PC-3 (cell line): ENCODE data around the gene KIAA0930. TPM values are rescaled to one million over a fixed set of nuclear protein-coding genes. Genes with fewer than 3 reads are reported as not detected.

ENCODE experiments used
- ATAC-seq: fragments of 200-7000 bp; cut with Tn5 transposase; 2 replicates; pipeline ENCODE4 v1.9.1; 2020; ENCODE audit warnings: mild to moderate bottlenecking, moderate library complexity
- BruUV-seq: library from RNA; stranded (reverse); fragments of 400-500 nt; replicated peaks from 2 replicates; lab custom pipeline; 2021; lab: Mats Ljungman, UMichigan
- CTCF ChIA-PET: fragments of 300-600 bp; sonication (Branson Sonifier 250); formaldehyde crosslinking; loops from one replicate; lab custom pipeline; 2022; ENCODE audit warnings: antibody characterized with exemption; lab: Charles Lee
- POLR2A ChIA-PET: fragments of 300-600 bp; sonication (Branson Sonifier 250); formaldehyde crosslinking; loops from one replicate; lab custom pipeline; 2022; ENCODE audit warnings: antibody characterized with exemption; ENCODE audit not compliant: unreplicated experiment; lab: Charles Lee
- DNase-seq: peaks from one replicate; pipeline ENCODE4 v3.0.0-alpha.2; 2015
- H2AFZ ChIP-seq: fragments of 300-600 bp; sonication (generic); 2 replicates; pipeline ENCODE4 v1.6.0; 2016; ENCODE audit warnings: antibody characterized with exemption, low read length
- H3F3A ChIP-seq: fragments of 300-600 bp; sonication (generic); one replicate; pipeline ENCODE4 v1.6.0; 2017; ENCODE audit warnings: antibody characterized with exemption, low read length, control low read depth, mild to moderate bottlenecking; ENCODE audit not compliant: unreplicated experiment
- H3K27ac ChIP-seq: fragments of 300-600 bp; sonication (generic); 2 replicates; pipeline ENCODE4 v1.5.1; 2016; ENCODE audit warnings: mild to moderate bottlenecking, low read length
- H3K27me3 ChIP-seq: fragments of 300-600 bp; sonication (generic); 2 replicates; pipeline ENCODE4 v1.6.1; 2016; ENCODE audit warnings: low read length, mixed read lengths
- H3K36me3 ChIP-seq: fragments of 300-600 bp; sonication (generic); 2 replicates; pipeline ENCODE4 v1.6.1; 2016; ENCODE audit warnings: low read depth, mixed run types, low read length, mixed read lengths
- H3K4me1 ChIP-seq: fragments of 300-600 bp; sonication (generic); 2 replicates; pipeline ENCODE4 v1.5.1; 2016; ENCODE audit warnings: low read length; ENCODE audit not compliant: insufficient read depth
- H3K4me2 ChIP-seq: fragments of 300-600 bp; sonication (generic); 2 replicates; pipeline ENCODE4 v1.6.0; 2016; ENCODE audit warnings: low read length
- H3K4me3 ChIP-seq: fragments of 300-600 bp; sonication (generic); 2 replicates; pipeline ENCODE4 v1.5.1; 2016; ENCODE audit warnings: mild to moderate bottlenecking, low read length, mixed read lengths
- H3K79me2 ChIP-seq: fragments of 300-600 bp; sonication (generic); 2 replicates; pipeline ENCODE4 v1.6.1; 2017; ENCODE audit warnings: low read length, mixed read lengths
- H3K9ac ChIP-seq: fragments of 300-600 bp; sonication (generic); 2 replicates; pipeline ENCODE4 v1.6.0; 2016; ENCODE audit warnings: mild to moderate bottlenecking, low read length
- H3K9me2 ChIP-seq: fragments of 300-600 bp; sonication (generic); replicated peaks from 2 replicates; pipeline ENCODE4 v1.6.1; 2016; ENCODE audit warnings: mixed run types, low read length, mixed read lengths
- H3K9me3 ChIP-seq: fragments of 300-600 bp; sonication (generic); 2 replicates; pipeline ENCODE4 v1.6.1; 2016; ENCODE audit warnings: low read length, mixed read lengths
- H4K20me1 ChIP-seq: fragments of 300-600 bp; sonication (generic); 2 replicates; pipeline ENCODE4 v1.6.1; 2016; ENCODE audit warnings: low read length, mixed read lengths
- EZH2 ChIP-seq: fragments of 300-600 bp; sonication (generic); IDR thresholded peaks from one replicate; pipeline ENCODE4 v1.6.1; 2017; ENCODE audit warnings: antibody characterized with exemption, mild to moderate bottlenecking, low read length; ENCODE audit not compliant: unreplicated experiment
- EZH2phosphoT487 ChIP-seq: fragments of 300-600 bp; sonication (generic); IDR thresholded peaks from 2 replicates; pipeline ENCODE4 v1.6.1; 2018; ENCODE audit warnings: mild to moderate bottlenecking, antibody characterized with exemption, low read length, borderline replicate concordance
- intact Hi-C: fragments of 100-400 bp; cut with micrococcal nuclease; formaldehyde crosslinking; loops from 2 replicates; pipeline ENCODE4 v1.9.0; 2023
- total RNA-seq: library from RNA; depleted of rRNA; stranded (reverse); fragments of >200 nt; gene quantifications from 2 replicates; pipeline ENCODE4 v1.2.3, GENCODE V29; 2014
- TF ChIP-seq, protein P1 (sequence below): fragments of 300-600 bp; sonication (generic); conservative IDR thresholded peaks from 2 replicates; pipeline ENCODE4 v1.5.1; 2017; ENCODE audit warnings: antibody characterized with exemption, low read depth, mild to moderate bottlenecking, low read length

The KIAA0930 gene
- total RNA-seq, 1 experiment from 2014 or later, result 29.8 TPM

DNA sequence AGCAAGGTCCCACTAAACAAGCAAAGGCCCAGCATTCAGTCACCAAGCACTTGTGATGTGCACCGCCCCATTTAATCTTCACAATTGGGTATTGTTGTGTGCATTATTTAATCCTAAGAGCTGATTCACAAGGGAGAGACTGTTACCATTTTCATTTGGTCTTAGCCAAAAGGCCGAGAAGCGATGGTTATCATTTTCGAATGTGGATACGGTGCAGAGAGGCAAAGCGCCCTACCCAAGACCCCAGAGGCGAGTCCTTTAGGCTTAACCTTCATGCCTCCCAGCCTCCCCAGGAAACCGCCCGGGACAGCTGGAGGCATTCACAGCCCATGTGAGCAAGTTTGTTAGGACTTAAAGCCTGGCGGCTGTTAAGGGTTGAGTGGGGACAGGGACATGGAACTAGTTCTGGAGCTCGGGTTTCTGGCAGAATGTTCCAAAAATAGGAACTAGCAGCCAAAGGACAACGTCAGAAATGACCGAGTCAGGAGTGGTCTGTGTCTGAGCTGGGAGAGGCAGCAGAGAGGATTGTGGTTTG lies 31.0 kb upstream of the KIAA0930 start:
- H3K4me1 ChIP-seq, result peaks cover 6% of the 10 kb centered on the region
- ATAC-seq, result no peak
- no peaks in the 10 kb centered on the region for H3F3A ChIP-seq
- no peak overlapping the region for H3K4me2 ChIP-seq
- H3K9me2 ChIP-seq, result no peaks in the 10 kb centered on the region
- no peak overlapping the region for H3K9ac ChIP-seq
- H4K20me1 ChIP-seq, result no peaks in the 10 kb centered on the region
- ChIA-PET CTCF (no interaction called here), POLR2A (no interaction called here)
- H3K9me3 ChIP-seq, result no peaks in the 10 kb centered on the region
- BruUV-seq, result no TSS peak
- intact Hi-C loops, result no loop called here
- H3K27ac ChIP-seq, result no peak overlapping the region
- TF ChIP-seq EZH2 (no peak), EZH2phosphoT487 (no peak)
- TF ChIP-seq, protein P1, sequence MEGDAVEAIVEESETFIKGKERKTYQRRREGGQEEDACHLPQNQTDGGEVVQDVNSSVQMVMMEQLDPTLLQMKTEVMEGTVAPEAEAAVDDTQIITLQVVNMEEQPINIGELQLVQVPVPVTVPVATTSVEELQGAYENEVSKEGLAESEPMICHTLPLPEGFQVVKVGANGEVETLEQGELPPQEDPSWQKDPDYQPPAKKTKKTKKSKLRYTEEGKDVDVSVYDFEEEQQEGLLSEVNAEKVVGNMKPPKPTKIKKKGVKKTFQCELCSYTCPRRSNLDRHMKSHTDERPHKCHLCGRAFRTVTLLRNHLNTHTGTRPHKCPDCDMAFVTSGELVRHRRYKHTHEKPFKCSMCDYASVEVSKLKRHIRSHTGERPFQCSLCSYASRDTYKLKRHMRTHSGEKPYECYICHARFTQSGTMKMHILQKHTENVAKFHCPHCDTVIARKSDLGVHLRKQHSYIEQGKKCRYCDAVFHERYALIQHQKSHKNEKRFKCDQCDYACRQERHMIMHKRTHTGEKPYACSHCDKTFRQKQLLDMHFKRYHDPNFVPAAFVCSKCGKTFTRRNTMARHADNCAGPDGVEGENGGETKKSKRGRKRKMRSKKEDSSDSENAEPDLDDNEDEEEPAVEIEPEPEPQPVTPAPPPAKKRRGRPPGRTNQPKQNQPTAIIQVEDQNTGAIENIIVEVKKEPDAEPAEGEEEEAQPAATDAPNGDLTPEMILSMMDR, result no peak
- no peaks in the 10 kb centered on the region for H3K79me2 ChIP-seq
- no peak overlapping the region for H3K4me3 ChIP-seq
- H3K27me3 ChIP-seq, result no peaks in the 10 kb centered on the region
- DNase-seq, result no peak
- H2AFZ ChIP-seq, result no peak overlapping the region
- H3K36me3 ChIP-seq, result no peaks in the 10 kb centered on the region

DNA sequence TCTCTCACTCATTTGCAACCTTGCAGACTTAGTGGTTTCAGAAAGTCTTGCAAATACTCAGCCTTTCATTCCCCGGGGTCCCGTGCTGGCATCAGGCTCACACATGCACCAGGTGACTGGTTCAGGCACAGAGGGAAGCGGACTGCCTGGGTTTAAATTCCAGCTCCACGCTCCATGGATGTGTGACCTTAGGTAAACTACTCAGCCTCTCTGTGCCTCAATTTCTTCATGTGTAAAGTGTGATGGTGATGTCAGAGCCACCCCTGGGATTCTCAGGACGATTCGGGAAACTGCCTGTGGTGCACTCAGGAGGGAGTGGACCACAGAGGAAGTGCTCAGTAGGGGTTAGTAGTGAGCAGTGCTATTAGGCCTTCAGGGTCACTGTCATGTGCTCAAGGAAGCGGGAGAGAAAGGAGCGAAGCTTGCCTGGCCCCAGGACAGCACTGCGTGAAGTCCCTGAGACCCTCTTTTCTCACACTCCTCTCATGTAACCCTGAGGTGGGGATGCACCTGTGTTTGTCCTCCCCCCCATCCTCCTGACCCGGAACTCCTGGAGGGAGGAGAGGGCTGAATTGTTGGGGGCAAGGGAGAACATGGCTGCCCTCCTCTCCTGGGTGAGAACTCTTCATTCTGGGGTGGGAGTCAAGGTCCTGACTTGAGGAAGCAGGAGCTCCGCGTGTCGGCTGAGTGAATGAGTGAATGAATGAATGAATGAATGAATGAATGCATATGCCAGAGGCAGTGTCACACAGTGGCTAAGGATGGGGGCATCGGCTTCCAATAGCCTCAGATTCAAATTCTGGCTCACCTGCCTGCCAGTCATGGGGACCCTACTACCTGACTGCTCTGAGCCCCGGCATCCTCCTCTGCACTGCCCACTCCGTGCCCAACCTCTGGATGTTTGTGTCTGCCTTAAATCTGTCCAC lies 29.7 kb upstream of the KIAA0930 start:
- Histone ChIP-seq H3K36me3 (no peaks in the 10 kb centered on the region), H3K9me3 (no peaks in the 10 kb centered on the region), H3F3A (no peaks in the 10 kb centered on the region), H3K27me3 (no peaks in the 10 kb centered on the region), H3K9me2 (no peaks in the 10 kb centered on the region), H3K4me1 (peaks cover 6% of the 10 kb centered on the region), H3K4me2 (peak overlapping the region; percentile 99; the same call in 1 of the 2 replicates), H3K9ac (no peak overlapping the region), H4K20me1 (no peaks in the 10 kb centered on the region), H3K4me3 (no peak overlapping the region), H3K79me2 (no peaks in the 10 kb centered on the region), H2AFZ (no peak overlapping the region), H3K27ac (no peak overlapping the region)
- TF ChIP-seq, protein P1, result no peak
- no peak for TF ChIP-seq EZH2
- TF ChIP-seq EZH2phosphoT487, result no peak
- no TSS peak for BruUV-seq
- intact Hi-C loops, result no loop called here
- ATAC-seq, result no peak
- POLR2A ChIA-PET, result no interaction called here
- CTCF ChIA-PET, result no interaction called here
- DNase-seq, result no peak
